Measurements from ENCODE around the gene CYB5R3. TPM values are rescaled to one million over a fixed set of nuclear protein-coding genes. Genes with fewer than 3 reads are reported as not detected.
A peak's percentile ranks its signal among the peaks of the same experiment; 100 is the strongest.

The CYB5R3 gene
- total RNA-seq, 4 donors from 2014 or later = 134 to 200 (median 176) TPM

DNA sequence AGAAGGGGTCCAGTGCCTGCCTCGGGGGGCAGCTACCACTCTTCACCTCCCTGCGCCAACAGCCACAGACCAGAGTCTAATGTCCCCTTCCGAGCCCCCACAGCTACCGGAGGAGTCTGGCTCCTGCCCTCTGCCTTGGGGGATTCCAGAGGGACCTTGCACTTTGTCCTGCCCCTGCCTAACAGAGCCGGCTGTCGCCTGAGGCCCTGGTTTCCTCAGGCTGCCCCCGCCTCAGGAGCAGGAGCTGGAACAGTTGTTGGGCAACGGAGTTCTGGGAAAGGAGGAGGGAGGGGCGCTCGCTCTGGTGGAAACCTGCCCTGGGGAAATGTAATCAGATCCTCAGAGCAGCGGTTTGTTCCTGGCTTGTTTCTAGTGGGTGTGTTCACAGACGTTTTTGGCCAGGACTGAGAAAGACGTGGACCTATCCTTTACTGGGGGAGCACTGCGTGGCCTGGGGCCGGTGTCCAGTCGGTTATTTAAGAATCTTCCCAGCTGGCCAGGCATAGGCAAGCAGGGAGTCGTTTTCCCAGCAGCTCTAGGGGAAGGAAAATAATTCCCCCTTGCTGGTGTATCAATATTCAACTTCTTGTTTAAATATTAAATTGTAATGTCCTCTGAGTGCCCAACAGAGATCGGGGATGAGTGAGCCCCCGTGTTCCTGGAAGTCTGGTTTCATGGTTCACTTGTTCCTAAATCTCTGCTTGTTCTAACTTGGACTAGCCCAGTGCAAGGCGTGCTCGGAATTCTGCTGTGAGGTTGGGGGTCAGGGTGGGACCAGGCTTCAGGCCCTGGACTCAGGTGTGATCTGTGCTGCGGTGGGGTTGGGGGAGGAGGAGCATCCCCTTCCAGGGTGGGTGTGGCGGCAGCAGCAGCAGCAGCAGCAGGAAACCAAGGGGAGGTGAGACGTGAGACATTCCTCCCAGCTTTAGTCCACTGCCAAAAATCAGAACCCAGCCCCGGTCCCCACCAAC lies 39.3 kb upstream of the CYB5R3 start:
- DNase-seq (ENCODE audit: low spot score in 2 of 2) = peak; percentile 86 to 91
- H3K27ac ChIP-seq = peak overlapping the region; percentile 65 to 88 (median 86)
- H3K4me1 ChIP-seq = peaks cover 0 to 82% (median 43%) of the 10 kb centered on the region in 4 donors
- peak; percentile 84 to 95 for TF ChIP-seq EP300 (IDR thresholded peaks at IDR 0.05)
- TF ChIP-seq, protein P1, sequence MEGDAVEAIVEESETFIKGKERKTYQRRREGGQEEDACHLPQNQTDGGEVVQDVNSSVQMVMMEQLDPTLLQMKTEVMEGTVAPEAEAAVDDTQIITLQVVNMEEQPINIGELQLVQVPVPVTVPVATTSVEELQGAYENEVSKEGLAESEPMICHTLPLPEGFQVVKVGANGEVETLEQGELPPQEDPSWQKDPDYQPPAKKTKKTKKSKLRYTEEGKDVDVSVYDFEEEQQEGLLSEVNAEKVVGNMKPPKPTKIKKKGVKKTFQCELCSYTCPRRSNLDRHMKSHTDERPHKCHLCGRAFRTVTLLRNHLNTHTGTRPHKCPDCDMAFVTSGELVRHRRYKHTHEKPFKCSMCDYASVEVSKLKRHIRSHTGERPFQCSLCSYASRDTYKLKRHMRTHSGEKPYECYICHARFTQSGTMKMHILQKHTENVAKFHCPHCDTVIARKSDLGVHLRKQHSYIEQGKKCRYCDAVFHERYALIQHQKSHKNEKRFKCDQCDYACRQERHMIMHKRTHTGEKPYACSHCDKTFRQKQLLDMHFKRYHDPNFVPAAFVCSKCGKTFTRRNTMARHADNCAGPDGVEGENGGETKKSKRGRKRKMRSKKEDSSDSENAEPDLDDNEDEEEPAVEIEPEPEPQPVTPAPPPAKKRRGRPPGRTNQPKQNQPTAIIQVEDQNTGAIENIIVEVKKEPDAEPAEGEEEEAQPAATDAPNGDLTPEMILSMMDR (IDR thresholded peaks at IDR 0.05) = peak in 1 of 5 experiments; percentile 21
- TF ChIP-seq POLR2A (IDR thresholded peaks at IDR 0.05) = peak in 1 of 2 donors; percentile 21
- 22 to 33% methylated on average over 22 to 23 of the region's 25 CpGs for whole genome bisulfite sequencing, 2 donors
- H3K9me3 ChIP-seq = no peaks in the 10 kb centered on the region
- H3K4me3 ChIP-seq = no peak overlapping the region
- H3K36me3 ChIP-seq = peaks cover 0 to 18% (median 0%) of the 10 kb centered on the region in 3 donors
- no peaks in the 10 kb centered on the region for H3K27me3 ChIP-seq

DNA sequence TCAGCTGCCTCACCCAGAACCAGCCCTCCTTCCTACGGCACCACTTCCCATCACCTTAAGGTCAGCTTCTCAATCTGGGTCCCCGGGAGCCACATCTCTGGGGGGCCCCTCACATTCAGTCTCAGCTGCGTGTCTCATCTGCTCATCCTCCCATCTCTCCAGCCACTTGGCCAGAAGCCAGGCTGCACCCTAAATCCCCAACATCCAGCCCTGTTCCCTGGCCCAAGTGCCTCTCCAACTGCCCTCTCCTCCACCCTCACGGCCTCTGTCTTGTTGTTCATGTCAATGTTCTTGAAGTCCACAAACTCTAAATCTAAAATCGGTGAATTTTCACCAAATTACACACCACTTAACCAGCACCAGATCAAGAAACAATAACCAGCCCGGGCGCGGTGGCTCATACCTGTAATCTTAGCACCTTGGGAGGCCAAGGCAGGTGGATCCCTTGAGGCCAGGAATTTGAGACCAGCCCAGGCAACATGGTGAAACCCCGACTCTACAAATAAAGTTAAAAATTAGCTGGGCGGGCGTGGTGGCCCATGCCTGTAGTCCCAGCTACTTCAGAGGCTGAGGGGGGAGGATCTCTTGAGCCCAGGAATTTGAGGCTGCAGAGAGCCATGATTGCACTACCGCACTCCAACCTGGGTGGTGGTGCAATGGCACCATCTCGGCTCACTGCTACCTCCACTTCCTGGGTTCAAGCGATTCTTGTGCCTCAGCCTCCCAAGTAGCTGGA lies 37.7 kb upstream of the CYB5R3 start:
- 89 to 91% methylated on average over 14 of the region's 14 CpGs for WGBS, 2 donors
- peaks cover 0 to 86% (median 45%) of the 10 kb centered on the region in 4 donors for H3K4me1 ChIP-seq
- TF ChIP-seq, protein P1 (IDR thresholded peaks at IDR 0.05) = no peak
- no peak for TF ChIP-seq POLR2A (IDR thresholded peaks at IDR 0.05)
- no peak for TF ChIP-seq EP300 (IDR thresholded peaks at IDR 0.05)
- H3K36me3 ChIP-seq = peaks cover 0 to 3% (median 0%) of the 10 kb centered on the region in 3 donors
- no peaks in the 10 kb centered on the region for H3K27me3 ChIP-seq
- DNase-seq (ENCODE audit: low spot score in 2 of 2) = no peak
- no peak overlapping the region for H3K4me3 ChIP-seq
- H3K9me3 ChIP-seq = no peaks in the 10 kb centered on the region
- H3K27ac ChIP-seq = peak overlapping the region; percentile 31 to 88 (median 75)

DNA sequence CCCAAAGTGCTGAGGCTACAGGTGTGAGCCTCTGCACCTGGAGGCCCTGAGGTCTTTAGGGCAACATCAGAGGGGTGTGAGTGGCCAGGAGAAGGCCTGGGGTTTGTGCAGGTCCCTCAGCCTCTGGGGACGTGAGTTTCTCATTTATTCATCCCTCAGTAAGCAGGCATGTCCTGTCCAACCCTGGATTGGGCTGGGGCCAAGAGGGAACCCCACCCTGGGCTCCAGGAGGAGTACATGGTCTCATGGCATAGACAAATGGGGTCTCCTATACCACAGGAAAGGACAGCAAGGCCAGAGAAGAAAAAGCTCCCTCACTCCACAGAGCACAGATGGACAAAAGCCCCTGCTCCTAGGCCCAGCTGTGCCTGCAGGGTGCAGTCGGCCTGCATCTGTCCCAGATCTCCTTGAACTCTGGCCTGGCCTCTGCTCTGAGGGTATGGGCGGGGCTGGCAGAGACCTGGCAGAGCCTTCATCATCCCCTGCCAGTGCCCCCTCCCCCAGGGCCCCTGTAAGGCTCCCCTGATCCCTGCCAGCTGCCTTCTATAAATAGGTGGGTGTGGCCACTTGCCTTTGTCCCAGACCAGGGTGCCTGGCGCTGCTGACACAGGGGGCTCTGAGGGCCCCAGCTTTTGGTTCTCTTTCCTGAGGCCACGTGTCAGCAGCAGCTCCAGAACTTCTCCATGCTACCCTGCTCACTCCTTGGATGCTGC lies 36.9 kb upstream of the CYB5R3 start:
- H3K4me1 ChIP-seq = peaks cover 0 to 81% (median 44%) of the 10 kb centered on the region in 4 donors
- no peaks in the 10 kb centered on the region for H3K36me3 ChIP-seq
- H3K27me3 ChIP-seq = no peaks in the 10 kb centered on the region
- H3K27ac ChIP-seq = peak overlapping the region; percentile 31 to 88 (median 75)
- 39 to 41% methylated on average over 4 to 5 of the region's 5 CpGs for WGBS, 2 donors
- no peaks in the 10 kb centered on the region for H3K9me3 ChIP-seq
- H3K4me3 ChIP-seq = no peak overlapping the region
- no peak for DNase-seq (ENCODE audit: low spot score in 2 of 2)
- no peak for TF ChIP-seq EP300 (IDR thresholded peaks at IDR 0.05)
- TF ChIP-seq, protein P1 (IDR thresholded peaks at IDR 0.05) = no peak
- no peak for TF ChIP-seq POLR2A (IDR thresholded peaks at IDR 0.05)

DNA sequence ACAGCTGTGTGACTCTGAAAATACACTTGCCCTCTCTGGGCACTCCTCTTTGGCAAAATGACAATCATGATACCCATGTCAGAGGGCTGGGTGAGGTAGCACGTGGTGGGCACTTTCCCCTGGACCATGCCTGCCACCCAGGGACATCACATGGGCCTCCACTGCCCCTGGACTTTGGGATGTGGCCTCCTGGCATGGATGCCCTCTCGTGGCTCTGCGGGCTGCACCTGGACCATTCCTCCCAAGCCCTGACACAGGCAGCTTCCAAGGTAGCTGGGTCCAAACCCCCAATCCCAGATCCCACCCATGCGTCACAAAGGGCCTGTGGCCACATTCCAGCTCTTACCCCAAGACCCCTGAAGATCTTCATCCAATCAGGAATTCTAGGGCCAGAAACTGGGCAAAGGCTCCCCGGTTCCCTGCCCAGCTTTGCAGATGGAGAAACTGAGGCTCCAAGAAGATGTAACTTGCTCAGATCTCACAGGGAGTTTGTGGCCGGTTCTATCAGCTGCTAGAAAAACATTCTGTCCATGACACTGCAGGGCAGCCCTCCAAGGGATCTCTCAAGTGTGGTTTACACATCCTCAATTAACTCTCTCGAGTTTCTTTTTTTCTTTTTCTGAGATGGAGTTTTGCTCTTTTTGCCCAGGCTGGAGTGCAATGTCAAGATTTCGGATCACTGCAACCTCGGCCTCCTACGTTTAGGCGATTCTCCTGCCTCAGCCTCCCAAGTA lies 35.4 kb upstream of the CYB5R3 start:
- Histone ChIP-seq H3K27ac (peak overlapping the region; percentile 4 to 88 (median 64)), H3K4me3 (no peak overlapping the region), H3K4me1 (peaks cover 0 to 85% (median 51%) of the 10 kb centered on the region in 4 donors), H3K9me3 (no peaks in the 10 kb centered on the region), H3K36me3 (no peaks in the 10 kb centered on the region), H3K27me3 (no peaks in the 10 kb centered on the region)
- peak in 1 of 2 donors; percentile 71 for DNase-seq (ENCODE audit: low spot score in 2 of 2)
- WGBS, 2 donors = 72 to 86% methylated on average over 8 to 11 of the region's 11 CpGs
- TF ChIP-seq EP300 (IDR thresholded peaks at IDR 0.05) (no peak), POLR2A (IDR thresholded peaks at IDR 0.05) (no peak)
- TF ChIP-seq, protein P1 (IDR thresholded peaks at IDR 0.05) = no peak
